Osteoblast (primary cell): Measurements from ENCODE around the gene FBXO21. TPM values are rescaled to one million over a fixed set of nuclear protein-coding genes. Genes with fewer than 3 reads are reported as not detected.
A peak's percentile ranks its signal among the peaks of the same experiment; 100 is the strongest.
"Not testable (repeated sequence)": the region's sequence is repeated elsewhere in the genome, so short reads cannot be mapped to it uniquely, and the experiment has no call there.

Experiments
- DNase-seq: peaks from one replicate; pipeline ENCODE4 v3.0.0; 2011; ENCODE audit warnings: low spot score, mixed read lengths; ENCODE audit not compliant: insufficient read length; ENCODE audit errors: missing footprints
- H2AFZ ChIP-seq: 2 replicates; pipeline ENCODE4 v1.6.0; 2011; ENCODE audit warnings: mild to moderate bottlenecking, low read length
- H3K27ac ChIP-seq: 2 replicates; pipeline ENCODE4 v1.5.1; 2011; ENCODE audit warnings: mild to moderate bottlenecking, low read depth, low read length, moderate library complexity
- H3K27me3 ChIP-seq: 2 replicates; pipeline ENCODE4 v1.6.0; 2012; ENCODE audit warnings: mild to moderate bottlenecking, control low read depth, inconsistent platforms, low read length, moderate library complexity; ENCODE audit not compliant: insufficient read depth
- H3K36me3 ChIP-seq: 2 replicates; pipeline ENCODE4 v1.5.1; 2011; ENCODE audit warnings: mild to moderate bottlenecking, low read length, control low read depth, moderate library complexity; ENCODE audit not compliant: insufficient read depth
- H3K4me1 ChIP-seq: 2 replicates; pipeline ENCODE4 v1.5.1; 2011; ENCODE audit warnings: mild to moderate bottlenecking, low read length, control low read depth, moderate library complexity; ENCODE audit not compliant: insufficient read depth
- H3K4me2 ChIP-seq: 2 replicates; pipeline ENCODE4 v1.6.0; 2011; ENCODE audit warnings: mild to moderate bottlenecking, low read length; ENCODE audit not compliant: insufficient read depth
- H3K4me3 ChIP-seq: fragments of 200-600 bp; sonication (generic); 3 replicates; pipeline ENCODE4 v1.5.1; 2012; ENCODE audit warnings: mild to moderate bottlenecking, low read length, inconsistent platforms; ENCODE audit not compliant: insufficient read depth
- H3K79me2 ChIP-seq: 2 replicates; pipeline ENCODE4 v1.6.0; 2012; ENCODE audit warnings: mild to moderate bottlenecking, low read length, control low read depth, inconsistent platforms; ENCODE audit not compliant: insufficient read depth
- H3K9me3 ChIP-seq: 2 replicates; pipeline ENCODE4 v1.5.1; 2011; ENCODE audit warnings: low read depth, low read length, control low read depth
- H4K20me1 ChIP-seq: 2 replicates; pipeline ENCODE4 v1.6.0; 2012; ENCODE audit warnings: mild to moderate bottlenecking, low read length, control low read depth; ENCODE audit not compliant: insufficient read depth
- total RNA-seq: library from RNA; depleted of rRNA; stranded (reverse); fragments of >200 nt; gene quantifications from 2 replicates; pipeline ENCODE4 v1.2.3, GENCODE V29; 2012
- TF ChIP-seq, protein P1 (sequence below): IDR thresholded peaks from 2 replicates; pipeline ENCODE4 v1.5.1; 2011; ENCODE audit warnings: mild to moderate bottlenecking, low read depth, low read length, moderate library complexity; ENCODE audit errors: extremely low read depth

FBXO21 gene
- total RNA-seq, 1 donor: 81.1 TPM

GRCh38 chr12:117098361-117099217 lies 91.7 kb downstream of the FBXO21 start:
- Histone ChIP-seq H3K27me3 (peaks cover 63% of the 10 kb centered on the region), H3K4me3 (peak overlapping the region; percentile 39), H4K20me1 (no peaks in the 10 kb centered on the region), H3K36me3 (no peaks in the 10 kb centered on the region), H2AFZ (no peak overlapping the region), H3K4me1 (no peaks in the 10 kb centered on the region), H3K27ac (no peak overlapping the region), H3K9me3 (no peaks in the 10 kb centered on the region), H3K79me2 (no peaks in the 10 kb centered on the region), H3K4me2 (no peak overlapping the region)
- DNase-seq: peak; percentile 88
- TF ChIP-seq, protein P1, sequence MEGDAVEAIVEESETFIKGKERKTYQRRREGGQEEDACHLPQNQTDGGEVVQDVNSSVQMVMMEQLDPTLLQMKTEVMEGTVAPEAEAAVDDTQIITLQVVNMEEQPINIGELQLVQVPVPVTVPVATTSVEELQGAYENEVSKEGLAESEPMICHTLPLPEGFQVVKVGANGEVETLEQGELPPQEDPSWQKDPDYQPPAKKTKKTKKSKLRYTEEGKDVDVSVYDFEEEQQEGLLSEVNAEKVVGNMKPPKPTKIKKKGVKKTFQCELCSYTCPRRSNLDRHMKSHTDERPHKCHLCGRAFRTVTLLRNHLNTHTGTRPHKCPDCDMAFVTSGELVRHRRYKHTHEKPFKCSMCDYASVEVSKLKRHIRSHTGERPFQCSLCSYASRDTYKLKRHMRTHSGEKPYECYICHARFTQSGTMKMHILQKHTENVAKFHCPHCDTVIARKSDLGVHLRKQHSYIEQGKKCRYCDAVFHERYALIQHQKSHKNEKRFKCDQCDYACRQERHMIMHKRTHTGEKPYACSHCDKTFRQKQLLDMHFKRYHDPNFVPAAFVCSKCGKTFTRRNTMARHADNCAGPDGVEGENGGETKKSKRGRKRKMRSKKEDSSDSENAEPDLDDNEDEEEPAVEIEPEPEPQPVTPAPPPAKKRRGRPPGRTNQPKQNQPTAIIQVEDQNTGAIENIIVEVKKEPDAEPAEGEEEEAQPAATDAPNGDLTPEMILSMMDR: no peak

DNA sequence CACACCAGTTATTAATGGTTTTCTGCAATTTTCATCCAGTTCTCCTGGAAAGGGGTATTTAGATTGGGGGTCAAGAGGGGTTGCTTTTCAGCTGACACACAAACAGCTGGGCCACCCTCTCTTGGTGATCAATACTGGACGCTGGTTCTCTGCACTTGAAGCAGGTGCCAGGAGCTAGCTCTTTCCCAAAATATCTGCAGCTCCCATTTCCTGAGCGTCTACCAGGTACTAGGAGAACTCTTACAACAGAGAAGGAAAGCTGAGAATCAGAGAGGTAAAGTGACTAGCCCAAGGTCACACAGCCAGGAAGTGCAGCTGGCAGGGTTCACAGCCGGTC lies 92.3 kb downstream of the FBXO21 start:
- Histone ChIP-seq H3K4me2 (no peak overlapping the region), H2AFZ (no peak overlapping the region), H4K20me1 (no peaks in the 10 kb centered on the region), H3K27ac (no peak overlapping the region), H3K27me3 (peaks cover 63% of the 10 kb centered on the region), H3K79me2 (no peaks in the 10 kb centered on the region), H3K9me3 (no peaks in the 10 kb centered on the region), H3K4me3 (no peak overlapping the region), H3K4me1 (no peaks in the 10 kb centered on the region), H3K36me3 (no peaks in the 10 kb centered on the region)
- TF ChIP-seq, protein P1: no peak
- peak; percentile 53 for DNase-seq

GRCh38 chr12:117097159-117097558 lies 93.1 kb downstream of the FBXO21 start:
- Histone ChIP-seq H3K4me2 (no peak overlapping the region), H3K9me3 (no peaks in the 10 kb centered on the region), H3K27me3 (peaks cover 61% of the 10 kb centered on the region), H3K4me3 (no peak overlapping the region), H3K36me3 (no peaks in the 10 kb centered on the region), H3K27ac (no peak overlapping the region), H3K79me2 (no peaks in the 10 kb centered on the region), H4K20me1 (no peaks in the 10 kb centered on the region), H2AFZ (no peak overlapping the region), H3K4me1 (no peaks in the 10 kb centered on the region)
- DNase-seq: peak; percentile 79
- TF ChIP-seq, protein P1: no peak

DNA sequence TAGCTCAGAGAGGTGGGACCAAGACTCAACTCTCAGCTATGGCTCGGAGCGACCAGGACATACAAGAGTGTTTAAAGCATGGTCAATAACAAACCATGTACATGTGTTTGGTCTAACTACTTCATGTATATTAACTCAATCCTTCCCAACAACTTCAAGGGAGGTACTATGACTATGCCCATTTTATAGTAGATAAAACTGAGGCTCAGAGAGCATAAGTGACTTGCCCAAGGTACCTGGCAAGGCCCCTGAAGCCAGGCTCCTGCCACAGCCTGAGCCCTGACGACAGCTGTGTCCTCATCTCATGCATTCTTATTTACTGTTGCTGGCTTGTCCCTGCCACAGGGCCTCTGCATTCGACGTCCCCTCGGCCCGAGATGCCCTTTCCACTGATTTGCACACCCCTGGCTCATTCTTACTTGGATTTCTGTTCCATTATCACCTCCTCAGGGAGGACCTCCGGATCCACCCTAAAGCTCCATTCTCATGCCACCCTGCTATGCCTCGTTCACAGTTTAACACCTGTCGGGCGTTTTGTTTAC lies 93.7 kb downstream of the FBXO21 start:
- Histone ChIP-seq H3K36me3 (no peaks in the 10 kb centered on the region), H3K9me3 (no peaks in the 10 kb centered on the region), H3K79me2 (no peaks in the 10 kb centered on the region), H2AFZ (no peak overlapping the region), H3K27ac (no peak overlapping the region), H3K4me1 (no peaks in the 10 kb centered on the region), H3K27me3 (peaks cover 56% of the 10 kb centered on the region), H3K4me3 (no peak overlapping the region), H4K20me1 (no peaks in the 10 kb centered on the region), H3K4me2 (no peak overlapping the region)
- DNase-seq: no peak
- TF ChIP-seq, protein P1: no peak

DNA sequence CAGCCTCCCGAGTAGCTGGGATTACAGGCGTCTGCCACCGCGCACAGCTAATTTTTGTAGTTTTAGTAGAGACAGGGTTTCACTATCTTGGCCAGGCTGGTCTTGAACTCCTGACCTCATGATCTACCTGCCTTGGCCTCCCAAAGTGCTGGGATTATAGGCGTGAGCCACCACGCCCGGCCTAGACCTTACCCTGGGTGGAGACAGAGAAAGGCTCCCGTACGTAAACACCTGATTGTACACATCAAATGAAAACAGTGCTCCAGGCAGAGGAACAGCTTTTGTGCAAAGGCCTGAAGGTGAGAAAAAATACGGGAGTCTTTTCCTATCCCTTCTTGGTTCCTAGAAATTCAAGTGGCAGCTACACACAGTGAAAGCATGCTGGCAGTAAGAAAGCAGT lies 95.1 kb downstream of the FBXO21 start:
- not testable (repeated sequence) for H3K9me3 ChIP-seq, H3K36me3 ChIP-seq, H4K20me1 ChIP-seq, H3K4me2 ChIP-seq, H3K4me1 ChIP-seq, H3K27ac ChIP-seq, H2AFZ ChIP-seq, H3K4me3 ChIP-seq, H3K79me2 ChIP-seq
- peaks cover 43% of the 10 kb centered on the region for H3K27me3 ChIP-seq
- peak; percentile 57 for DNase-seq
